ENCODE measurements around the gene CST1.

CST1 gene

GRCh38 chr20:23700931-23701330 is 49.8 kb downstream of the CST1 start:
- DNase-seq, result no peak

- DNase-seq, result no peak
Measured at GRCh38 chr20:23697947-23698346, 52.8 kb downstream of the CST1 start.

Data from NCI-H1417 (cell line).